Measurements from ENCODE around the gene HK3. TPM values are rescaled to one million over a fixed set of nuclear protein-coding genes. Genes with fewer than 3 reads are reported as not detected.

Gene HK3
- total and polyA plus RNA-seq, 2 experiments from 2014 or later: not detected

GRCh38 chr5:176847148-176847547 lies 52.0 kb downstream of the HK3 start (continued):
- no peak for TF ChIP-seq ZNF331 (CRISPR knock-in tag; IDR thresholded peaks at IDR 0.05; ENCODE audit: low read depth)
- TF ChIP-seq, protein P1, sequence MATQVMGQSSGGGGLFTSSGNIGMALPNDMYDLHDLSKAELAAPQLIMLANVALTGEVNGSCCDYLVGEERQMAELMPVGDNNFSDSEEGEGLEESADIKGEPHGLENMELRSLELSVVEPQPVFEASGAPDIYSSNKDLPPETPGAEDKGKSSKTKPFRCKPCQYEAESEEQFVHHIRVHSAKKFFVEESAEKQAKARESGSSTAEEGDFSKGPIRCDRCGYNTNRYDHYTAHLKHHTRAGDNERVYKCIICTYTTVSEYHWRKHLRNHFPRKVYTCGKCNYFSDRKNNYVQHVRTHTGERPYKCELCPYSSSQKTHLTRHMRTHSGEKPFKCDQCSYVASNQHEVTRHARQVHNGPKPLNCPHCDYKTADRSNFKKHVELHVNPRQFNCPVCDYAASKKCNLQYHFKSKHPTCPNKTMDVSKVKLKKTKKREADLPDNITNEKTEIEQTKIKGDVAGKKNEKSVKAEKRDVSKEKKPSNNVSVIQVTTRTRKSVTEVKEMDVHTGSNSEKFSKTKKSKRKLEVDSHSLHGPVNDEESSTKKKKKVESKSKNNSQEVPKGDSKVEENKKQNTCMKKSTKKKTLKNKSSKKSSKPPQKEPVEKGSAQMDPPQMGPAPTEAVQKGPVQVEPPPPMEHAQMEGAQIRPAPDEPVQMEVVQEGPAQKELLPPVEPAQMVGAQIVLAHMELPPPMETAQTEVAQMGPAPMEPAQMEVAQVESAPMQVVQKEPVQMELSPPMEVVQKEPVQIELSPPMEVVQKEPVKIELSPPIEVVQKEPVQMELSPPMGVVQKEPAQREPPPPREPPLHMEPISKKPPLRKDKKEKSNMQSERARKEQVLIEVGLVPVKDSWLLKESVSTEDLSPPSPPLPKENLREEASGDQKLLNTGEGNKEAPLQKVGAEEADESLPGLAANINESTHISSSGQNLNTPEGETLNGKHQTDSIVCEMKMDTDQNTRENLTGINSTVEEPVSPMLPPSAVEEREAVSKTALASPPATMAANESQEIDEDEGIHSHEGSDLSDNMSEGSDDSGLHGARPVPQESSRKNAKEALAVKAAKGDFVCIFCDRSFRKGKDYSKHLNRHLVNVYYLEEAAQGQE (IDR thresholded peaks at IDR 0.05; ENCODE audit: unreplicated experiment): no peak
- TF ChIP-seq EZH2 (IDR thresholded peaks at IDR 0.05; ENCODE audit: low read depth, unreplicated experiment): no peak
- TF ChIP-seq EZH2phosphoT487 (IDR thresholded peaks at IDR 0.05; ENCODE audit: unreplicated experiment): no peak
- TF ChIP-seq CTCF (conservative IDR thresholded peaks at IDR 0.05; ENCODE audit: low read depth in 2 of 2): no peak

- Histone ChIP-seq H3K4me1 (ENCODE audit: insufficient read depth) (no peaks in the 10 kb centered on the region), H2AFZ (no peak overlapping the region), H3K4me2 (no peak overlapping the region), H3K9me2 (ENCODE audit: insufficient read depth) (no peaks in the 10 kb centered on the region), H3K27ac (ENCODE audit: low read depth) (no peak overlapping the region), H3K4me3 (no peak overlapping the region), H3K27me3 (ENCODE audit: insufficient read depth) (no peaks in the 10 kb centered on the region), H4K20me1 (replicated peaks; ENCODE audit: insufficient read depth) (no peaks in the 10 kb centered on the region; the same call in 1 of the 2 replicates), H3K79me2 (replicated peaks; ENCODE audit: insufficient read depth) (no peaks in the 10 kb centered on the region), H3F3A (replicated peaks; ENCODE audit: low read depth) (no peaks in the 10 kb centered on the region), H3K36me3 (ENCODE audit: insufficient read depth) (no peaks in the 10 kb centered on the region)
- TF ChIP-seq ZNF462 (CRISPR knock-in tag; IDR thresholded peaks at IDR 0.05) (no peak), EZH2 (IDR thresholded peaks at IDR 0.05; ENCODE audit: low read depth, unreplicated experiment) (no peak)
- Mint-ChIP-seq H3K4me1 (peaks cover 5% of the 10 kb centered on the region; the same call in 2 of the 3 replicates), H3K27ac (no peak overlapping the region), H3K9me3 (no peaks in the 10 kb centered on the region; the same call in 2 of the 3 replicates), H3K27me3 (ENCODE audit: insufficient read depth, low read depth, poor library complexity) (peaks cover 8% of the 10 kb centered on the region), H3K36me3 (ENCODE audit: low read depth) (no peaks in the 10 kb centered on the region), H3K4me3 (no peak overlapping the region)
- DNase-seq (ENCODE audit: low spot score): peak; percentile 21
- ATAC-seq: peak; percentile 42
Measured at GRCh38 chr5:176846335-176847140, 52.6 kb downstream of the HK3 start.
